Stimulated activated CD4-positive, alpha-beta T cell treated with anti-CD3 and anti-CD28 coated beads, Interleukin-12 subunit alpha, Interleukin-12 subunit beta, amount 100 ng/mL, for 48 hours (primary cell): ENCODE results near the gene KIF15.
"Not testable (repeated sequence)": the region's sequence is repeated elsewhere in the genome, so short reads cannot be mapped to it uniquely, and the experiment has no call there.

ENCODE experiments used
- DNase-seq, 3 donors: peaks; one replicate each; pipeline ENCODE4 v3.0.0-alpha.2; 2020; ENCODE audit warnings: low read depth in 2 of 3, low spot score in 1 of 3

Gene KIF15

DNA sequence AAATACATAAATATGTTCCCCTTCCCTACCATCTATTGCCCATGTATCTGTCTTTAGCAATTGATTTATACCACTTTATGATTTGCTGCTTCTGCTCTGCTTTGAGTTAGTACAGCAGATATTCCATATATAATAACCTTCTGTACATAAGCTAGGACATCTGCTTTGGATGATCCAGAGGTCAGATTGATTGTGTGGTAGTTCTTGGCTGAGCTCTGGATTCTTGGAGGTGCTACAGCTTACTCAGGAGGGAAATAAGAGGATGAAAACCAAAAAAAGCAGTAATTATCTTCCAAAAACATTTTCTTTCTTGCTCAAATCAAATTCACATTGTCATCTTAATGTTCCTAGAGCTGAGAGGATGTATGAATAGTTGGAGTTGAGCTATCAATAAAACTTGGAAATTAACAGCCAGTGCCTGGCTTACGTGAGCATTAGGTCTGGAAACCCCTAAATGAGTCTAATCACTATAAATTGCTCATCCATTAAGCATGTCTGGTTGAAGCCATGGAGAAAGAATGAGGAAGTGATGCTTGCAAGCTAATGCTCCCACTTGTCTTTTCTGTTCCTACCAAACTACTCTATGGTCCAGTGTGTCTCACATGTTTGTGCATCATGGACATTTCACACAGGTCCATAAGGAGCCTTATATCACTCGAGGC, 63.8 kb downstream of the KIF15 start:
- DNase-seq, result no peak

DNA sequence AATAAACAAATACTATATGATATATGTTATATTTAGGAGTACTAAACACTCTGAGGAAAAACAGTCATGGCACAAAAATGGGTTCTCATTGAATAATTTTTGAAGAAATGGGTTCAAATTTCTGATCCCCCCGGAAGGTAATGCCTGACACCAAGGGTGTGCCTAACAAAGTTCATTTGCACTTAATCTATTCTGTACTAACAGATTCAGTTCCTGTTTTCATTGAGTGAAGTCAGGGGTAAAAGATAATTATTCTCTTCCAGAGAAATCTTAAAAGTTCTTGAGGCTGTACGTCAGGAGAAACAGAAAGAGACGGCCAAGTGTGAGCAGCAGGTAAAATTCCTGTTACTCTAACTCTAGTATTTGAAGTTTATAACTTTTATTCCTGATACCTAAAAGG, 65.6 kb downstream of the KIF15 start:
- no peak for DNase-seq

DNA sequence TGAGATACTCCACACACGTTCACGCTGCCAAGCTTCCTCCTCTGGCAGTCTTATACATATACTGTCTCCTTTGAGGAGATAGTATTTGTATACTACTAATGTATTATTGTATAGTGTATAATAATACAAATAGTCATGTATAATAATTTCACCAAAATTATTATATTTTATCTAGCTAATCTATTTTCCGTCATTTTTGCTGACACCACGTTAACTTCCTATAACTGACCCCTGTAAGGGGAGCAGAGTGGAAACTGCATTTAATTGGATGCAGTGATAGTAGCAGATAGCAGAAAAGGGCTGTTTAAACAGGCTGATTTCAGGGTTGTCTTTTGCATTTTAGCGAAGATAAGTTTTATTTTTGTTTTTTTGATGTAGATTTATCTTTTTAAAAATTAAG, 69.6 kb downstream of the KIF15 start:
- no peak for DNase-seq

DNA sequence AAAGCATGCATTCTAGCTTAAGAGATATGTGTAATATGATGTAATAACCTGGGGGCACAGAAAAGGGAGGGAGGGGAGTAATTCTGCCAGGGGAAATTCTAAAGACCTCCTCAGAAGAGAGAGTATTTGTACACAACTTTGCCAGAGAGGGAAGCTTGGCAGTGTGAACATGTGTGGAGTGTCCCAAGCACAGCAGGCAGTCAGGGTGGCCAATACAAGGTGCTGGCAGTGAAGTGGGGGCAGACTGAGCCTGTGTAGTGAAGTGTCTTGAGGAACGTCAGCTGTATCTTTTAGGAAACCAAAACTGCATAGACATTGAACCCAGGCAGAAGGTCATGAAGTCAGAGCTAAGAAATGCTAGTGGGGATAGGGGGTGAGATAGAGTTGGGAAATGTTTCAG, 70.4 kb downstream of the KIF15 start:
- no peak for DNase-seq

DNA sequence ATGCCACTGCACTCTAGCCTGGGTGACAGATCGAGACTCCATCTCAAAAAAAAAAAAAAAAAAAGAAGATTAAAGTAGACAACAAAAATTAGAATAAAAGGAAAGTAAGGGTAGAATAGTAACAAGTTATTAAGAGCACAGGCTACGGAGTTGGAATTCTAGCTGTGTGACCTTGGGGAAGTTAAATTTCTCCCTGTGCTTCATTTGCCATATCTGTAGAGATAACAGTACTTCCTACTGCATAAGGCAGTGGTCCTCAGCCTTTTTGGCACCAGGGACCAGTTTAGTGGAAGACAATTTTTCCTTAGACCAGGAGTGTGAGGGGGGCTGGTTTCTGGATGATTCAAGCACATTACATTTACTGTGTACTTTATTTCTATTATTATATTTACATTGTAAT, 71.4 kb downstream of the KIF15 start:
- DNase-seq, result no peak

DNA sequence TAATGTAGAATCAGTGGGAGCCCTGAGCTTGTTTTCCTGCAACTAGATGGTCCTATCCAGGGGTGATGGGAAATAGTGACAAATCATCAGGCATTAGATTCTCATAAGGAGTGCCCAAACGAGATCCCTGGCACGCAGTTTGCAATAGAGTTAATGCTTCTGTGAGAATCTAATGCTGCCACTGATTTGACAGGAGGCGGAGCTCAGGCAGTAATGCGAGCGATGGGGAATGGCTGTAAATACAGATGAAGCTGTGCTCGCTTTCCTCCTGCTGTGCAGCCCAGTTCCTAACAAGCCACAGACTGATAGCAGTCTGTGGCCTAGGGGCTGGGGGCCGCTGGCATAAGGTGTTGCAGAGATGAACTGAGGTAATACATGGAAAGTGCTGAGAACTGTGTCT, 71.8 kb downstream of the KIF15 start:
- no peak for DNase-seq

DNA sequence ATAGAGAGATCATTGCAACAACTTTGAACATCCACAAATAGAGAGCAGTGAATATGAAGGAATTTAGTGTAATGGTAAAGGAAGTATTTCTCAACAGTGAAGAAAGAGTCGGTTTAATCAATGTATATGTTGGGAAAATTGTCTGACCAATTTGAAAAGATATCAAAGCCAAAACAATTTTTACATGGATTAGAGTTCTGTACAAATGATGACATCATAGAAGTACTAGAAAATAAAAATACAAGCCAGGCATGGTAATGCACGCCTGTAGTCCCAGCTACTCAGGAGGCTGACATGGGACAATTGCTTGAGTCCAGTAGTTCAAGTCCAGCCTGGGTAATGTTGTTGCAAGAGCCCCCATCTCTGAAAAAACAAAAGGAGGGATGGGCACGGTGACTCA, 74.1 kb downstream of the KIF15 start:
- DNase-seq, result no peak

DNA sequence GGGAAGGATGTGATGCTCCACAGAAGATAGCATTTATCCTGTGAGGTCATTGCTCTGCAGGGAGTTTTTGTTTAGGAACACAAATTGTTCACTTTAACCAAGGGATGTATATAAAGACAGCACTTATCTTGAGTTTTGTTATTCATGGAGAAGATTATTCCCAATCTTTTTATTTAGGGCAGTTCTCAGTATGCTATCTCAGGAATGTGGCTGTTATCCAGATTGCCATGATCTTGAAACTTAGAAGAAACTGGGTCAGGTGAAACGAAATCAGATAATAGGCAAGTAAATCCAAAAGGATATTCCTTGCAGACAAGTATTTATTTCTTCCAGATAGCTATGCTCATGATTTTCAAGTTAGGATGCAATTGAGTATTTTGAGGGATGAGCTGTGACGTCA, 80.8 kb downstream of the KIF15 start:
- DNase-seq, result no peak

DNA sequence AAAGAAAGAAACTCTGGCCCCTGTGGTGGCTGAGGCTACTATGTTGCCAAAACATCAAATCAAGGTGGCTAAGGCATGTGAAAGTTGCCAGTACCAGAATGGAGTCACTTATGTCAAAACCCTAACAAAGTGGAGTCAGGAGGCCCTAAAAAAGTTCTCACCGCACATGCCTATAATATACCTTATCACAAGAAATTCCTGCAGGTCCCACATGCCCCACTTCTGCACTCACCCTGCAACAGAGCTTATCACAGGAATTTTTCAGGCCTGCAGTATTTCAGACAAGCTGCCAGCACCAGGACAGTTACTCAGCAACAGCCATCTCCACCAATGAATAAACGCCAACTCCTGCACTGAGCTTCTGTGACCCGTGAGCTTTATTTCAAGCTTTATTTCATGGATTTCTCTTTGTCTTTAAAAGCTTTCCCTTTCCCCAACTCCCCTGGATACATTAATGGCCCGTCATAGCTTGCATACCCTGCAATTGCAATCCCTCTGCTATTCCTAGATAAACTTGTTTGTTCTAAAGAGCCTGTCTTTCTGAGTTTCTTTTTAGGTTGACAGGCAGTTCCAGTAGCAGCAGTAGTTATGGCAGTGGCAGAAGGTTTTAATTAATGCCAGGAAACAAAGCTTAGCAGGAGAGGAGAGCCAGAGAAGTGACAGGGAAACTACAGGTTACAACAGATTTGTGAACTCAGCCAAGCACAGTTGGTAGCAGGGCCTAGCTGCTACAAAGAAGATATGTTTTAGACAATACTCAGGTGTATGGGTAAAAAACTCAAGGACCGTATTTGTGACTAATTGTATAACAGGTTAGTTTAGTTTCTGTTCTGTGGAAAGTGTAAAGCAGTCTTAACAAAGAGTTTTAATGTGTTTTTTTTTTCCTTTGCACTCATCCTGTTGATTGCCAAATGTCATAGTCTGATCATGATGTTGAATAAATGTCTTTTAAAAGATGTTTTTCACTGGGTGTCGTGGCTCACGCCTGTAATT, 84.2 kb downstream of the KIF15 start:
- DNase-seq, result no peak

DNA sequence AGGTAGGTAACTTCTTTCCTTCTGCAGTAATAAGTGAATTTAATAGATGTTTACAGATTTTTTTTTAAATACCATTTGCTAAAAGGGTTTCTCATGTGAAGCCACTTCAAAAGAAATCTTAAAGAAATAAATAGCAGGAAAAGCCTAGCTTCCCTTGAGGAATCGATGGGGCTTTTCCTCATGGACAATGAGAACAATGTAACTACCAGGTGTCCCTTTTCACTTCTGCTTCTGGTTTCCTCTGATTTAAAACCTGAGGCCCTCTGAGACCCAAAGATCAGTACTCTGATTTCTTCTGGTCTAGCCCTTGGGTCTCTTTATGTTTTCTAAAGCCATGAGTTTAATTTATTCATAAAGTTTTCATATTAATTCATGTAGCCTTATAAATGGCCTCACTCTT, 87.0 kb downstream of the KIF15 start:
- DNase-seq, result no peak

DNA sequence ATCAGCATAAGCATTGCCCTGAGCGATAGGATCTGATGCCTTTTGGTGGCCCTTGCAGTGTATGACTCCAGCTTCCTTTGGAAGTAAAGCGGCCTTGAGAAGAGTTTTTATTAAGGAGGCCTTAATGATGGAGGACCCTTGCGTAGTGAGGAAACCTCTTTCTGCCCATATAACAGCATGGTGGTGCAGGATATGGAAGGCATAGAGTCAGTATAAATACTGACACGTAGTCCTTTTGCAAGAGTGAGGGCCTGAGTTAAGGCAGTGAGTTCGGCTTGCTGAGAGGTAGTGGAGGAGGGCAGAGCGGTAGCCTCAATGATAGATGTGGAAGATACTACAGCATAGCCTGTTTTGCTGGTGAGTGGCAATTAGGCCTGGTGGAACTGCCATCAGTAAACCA, 95.1 kb downstream of the KIF15 start:
- DNase-seq, result not testable (repeated sequence)

DNA sequence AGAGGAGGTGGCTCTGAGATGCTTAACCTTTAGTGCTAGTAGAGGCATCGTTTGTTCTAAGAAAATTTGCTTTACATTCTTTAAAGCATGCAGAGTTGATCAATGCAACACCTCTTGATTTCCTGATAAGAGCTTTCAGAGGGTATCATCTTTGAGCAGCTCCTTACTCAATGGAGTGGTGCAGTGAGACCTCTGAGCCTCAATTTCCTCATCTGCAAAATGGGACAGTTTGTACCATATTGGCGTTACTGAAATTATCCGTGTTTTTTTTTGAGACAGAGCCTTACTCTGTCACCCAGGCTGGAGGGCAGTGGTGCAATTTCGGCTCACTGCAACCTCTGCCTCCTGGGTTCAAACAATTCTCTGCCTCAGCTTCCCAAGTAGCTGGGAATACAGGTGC, 98.5 kb downstream of the KIF15 start:
- no peak for DNase-seq

DNA sequence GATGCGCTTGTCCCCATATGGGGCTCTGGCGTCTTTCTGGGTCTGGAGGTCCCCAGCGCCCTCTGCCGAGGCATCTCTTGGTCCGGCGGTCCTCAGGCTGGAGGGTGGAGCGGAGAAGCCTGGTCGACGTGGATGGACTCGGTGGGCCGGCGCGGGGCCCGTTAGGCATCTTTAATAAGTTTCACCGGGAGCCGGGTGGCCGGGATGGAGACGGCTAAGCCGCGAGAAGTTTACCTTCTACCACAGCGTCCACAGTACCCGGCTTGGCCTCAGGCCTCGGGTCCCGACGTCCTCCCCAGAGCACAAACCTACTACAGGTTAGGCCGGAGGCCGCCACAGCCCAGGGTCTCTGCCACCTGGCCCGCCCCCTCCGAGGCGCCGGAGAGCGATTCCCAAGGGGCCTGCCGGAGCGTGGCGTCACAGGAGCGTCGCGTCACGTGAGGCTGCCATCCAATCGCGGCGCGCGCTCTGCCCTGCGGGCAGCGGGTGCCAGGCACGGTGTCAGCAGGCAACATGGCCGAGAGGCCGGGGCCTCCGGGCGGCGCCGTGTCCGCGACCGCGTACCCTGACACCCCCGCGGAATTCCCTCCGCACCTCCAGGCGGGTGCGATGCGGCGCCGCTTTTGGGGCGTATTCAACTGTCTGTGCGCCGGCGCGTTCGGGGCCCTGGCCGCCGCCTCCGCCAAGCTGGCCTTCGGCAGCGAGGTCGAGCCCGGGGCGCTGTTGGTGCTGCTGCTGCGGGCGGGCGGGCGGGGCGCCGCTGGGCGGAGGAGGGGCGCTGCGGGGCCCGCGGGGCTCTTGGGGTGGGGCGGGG, 100.0 kb downstream of the KIF15 start, which contains the start of gene TMEM42:
TMEM42 (plus strand) TSS at position 501 of the 814 bp plus-strand sequence; CDS start at position 514, 13 bp downstream.
- peak; percentile 69 to 82 (median 75) for DNase-seq

DNA sequence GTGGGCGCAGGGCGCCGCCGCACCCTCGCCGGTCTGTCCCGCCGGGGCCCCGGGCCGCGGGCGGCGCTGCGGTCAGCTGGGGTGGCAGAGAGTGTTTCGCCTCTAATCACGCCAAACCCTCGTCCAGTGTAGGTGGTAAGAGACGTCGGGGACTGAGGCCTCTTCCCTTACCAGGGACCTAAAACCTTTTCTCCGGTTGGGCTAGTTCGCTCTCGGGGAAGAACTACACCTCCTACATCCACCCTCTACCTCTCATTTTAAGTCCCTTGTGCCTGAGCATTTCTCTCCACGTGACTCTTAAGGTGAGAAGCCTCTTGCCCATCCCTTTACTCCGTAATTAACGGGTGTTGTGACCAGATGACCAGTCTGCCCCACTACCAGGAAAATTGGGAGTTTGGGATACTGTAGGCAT, 100.6 kb downstream of the KIF15 start:
- DNase-seq, result peak in 1 of 3 donors; percentile 20

DNA sequence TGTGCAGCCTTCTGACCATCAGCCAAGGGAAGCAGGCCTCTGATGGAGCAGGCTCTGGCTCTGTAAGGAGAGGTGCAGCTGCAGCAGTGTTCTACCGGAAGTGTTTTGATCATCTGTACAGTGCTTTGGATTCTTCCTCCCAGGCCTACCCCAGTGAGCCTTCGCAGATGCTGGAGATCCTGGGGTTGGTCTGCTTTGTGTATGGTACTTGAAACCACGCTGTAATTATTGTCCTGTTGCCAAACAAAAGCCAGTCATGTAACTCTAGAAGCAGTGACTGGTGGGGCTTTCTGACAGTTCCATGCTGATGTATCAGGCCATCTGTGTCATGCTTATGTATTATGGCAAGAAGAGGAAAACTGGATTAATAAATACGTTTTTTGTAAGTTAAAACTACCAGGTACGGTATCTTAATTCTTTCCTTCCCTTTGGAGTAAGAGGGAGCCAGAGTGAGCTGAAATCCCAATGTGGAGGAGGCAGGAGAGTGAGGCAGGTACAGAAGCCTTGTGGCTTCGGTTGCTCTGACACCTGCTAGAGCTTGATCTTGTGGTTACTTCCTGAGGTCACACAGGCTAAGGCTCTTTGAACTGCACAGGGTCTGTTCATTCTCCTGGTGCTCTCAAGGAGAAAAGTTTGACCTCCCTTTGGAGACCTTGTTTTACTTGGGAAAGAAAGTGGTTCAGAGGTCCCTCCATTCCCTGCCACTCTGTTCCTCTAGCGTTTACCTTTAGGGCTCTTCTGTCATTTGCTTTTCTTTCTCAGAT, 103.9 kb downstream of the KIF15 start:
- DNase-seq, result no peak

DNA sequence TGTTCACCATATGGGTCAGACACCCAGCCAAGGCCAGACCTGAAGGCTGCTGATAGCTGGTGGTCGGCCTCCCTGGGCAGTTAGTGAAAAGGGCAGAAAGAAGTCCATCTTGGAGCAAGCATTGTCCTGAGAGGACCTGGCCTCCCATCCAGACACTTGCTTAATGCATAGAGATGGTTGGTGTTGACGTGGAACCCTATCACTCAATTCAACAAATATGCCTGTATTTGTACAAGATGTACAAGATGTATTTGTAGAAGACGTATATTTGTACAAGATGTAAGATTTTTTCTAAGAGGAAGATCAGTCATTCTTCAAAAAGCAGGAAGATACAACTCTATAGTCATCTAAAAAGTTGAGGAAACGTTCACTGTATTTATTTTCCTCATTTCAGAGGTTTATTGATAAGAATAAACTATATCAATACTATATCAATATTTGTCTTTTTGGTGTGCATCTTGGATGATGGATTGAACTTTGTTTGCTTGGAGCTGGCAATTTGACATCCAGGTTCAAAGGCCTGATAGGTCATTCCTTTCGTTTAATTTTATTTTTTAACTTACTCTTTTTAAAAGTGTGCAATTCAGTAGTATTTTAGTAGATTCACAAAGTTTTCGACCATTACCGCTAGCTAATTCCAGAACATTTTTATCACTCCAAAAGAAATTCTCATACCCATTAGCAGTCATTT, 106.0 kb downstream of the KIF15 start:
- no peak for DNase-seq

DNA sequence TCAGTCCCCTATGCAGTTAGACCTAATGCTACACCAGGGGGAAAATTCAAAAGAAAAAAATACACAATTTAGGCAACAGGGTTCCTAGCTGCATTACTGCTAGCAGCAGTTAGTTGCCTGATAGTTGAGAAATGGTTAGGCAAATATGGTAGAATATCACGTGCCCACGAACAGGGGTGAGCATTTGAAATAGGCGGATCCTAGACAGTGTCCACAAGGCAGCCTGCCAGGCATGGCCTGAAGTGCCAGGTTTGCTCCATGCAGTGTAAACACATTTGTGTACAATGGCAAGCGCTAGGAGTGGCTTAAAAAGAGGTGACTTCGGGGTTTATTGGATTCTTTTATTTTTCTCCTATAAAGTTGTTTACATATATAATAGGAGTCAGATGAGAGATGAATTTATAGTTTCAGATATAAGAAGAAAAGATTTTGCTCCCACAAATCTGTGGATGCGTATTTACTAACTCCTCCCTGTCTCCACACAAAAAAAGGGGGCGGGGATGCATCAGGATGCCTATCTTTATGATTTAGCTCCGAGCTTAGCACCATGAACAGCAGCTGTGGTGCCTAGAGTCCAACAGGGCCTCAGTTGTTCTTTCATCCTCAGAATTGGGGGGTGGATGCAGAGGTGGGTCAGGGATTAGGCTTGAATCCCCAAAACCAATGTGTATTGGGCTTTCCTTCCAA, 108.9 kb downstream of the KIF15 start:
- DNase-seq, result no peak

DNA sequence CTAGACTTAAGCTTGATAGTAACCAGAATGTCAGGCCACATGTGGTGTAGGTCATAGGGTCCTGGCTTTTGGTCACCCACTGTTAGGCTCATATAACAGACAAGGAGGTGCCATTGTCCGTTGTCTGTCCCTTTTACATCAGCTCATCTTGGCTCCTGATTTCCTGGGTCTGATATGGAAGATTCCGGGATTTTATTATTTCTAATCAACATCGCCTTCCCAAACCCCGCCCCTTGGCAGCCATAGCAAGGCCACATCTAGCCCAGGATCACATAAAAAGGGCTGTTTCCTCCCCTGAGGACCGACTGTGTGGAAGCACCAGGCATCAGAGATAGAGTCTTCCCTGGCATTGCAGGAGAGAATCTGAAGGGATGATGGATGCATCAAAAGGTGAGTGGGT, 112.7 kb downstream of the KIF15 start, which contains the start of gene TGM4:
TGM4 (plus strand) TSS at position 301 of the 400 bp plus-strand sequence; CDS start at position 372, 71 bp downstream.
- no peak for DNase-seq

DNA sequence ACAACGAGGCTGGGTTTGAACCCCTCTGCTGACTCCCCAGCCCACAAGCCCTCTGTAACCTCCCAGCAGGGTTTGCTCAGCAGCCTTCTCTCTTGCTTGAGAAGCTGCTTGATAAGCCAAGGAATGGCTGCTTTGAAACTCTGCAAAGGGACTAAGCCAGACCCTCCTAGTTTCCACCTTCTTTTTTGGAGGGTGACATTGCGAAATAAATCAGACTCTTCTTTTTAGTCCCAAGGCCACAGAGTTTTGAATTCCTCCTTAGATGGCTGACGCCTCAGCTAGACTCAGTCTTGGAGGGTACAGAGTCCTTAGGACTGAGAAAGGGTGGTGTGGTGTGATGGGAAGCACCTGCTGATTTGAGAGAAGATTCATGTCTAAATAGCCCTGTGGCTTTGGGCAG, 114.0 kb downstream of the KIF15 start:
- no peak for DNase-seq
